Keratinocyte (primary cell): ENCODE results near the gene CEP152. TPM values are rescaled to one million over a fixed set of nuclear protein-coding genes. Genes with fewer than 3 reads are reported as not detected.

Experiments
- DNase-seq: peaks from one replicate; pipeline ENCODE4 v3.0.0-alpha.2; 2011; ENCODE audit warnings: low read depth, missing footprints, low spot score
- FAIRE-seq: peaks from 2 replicates; lab custom pipeline; 2011; peaks lifted over from hg19 to GRCh38; lab: Jason Lieb, UNC
- H2AFZ ChIP-seq: 2 replicates; pipeline ENCODE4 v1.6.0; 2012; ENCODE audit warnings: low read length, control low read depth, inconsistent platforms; ENCODE audit not compliant: control insufficient read depth
- H3K27ac ChIP-seq: 2 replicates; pipeline ENCODE4 v1.5.1; 2011; ENCODE audit warnings: low read length; ENCODE audit not compliant: control insufficient read depth, insufficient read depth
- H3K27me3 ChIP-seq: 3 replicates; pipeline ENCODE4 v1.6.0; 2011; ENCODE audit warnings: low read length; ENCODE audit not compliant: control insufficient read depth, insufficient read depth; ENCODE audit errors: extremely low read depth
- H3K36me3 ChIP-seq, 2 experiments: 2 replicates in 1 of 2; 3 replicates in 1 of 2; pipeline ENCODE4 v1.5.1; 2011; ENCODE audit warnings: low read length in 2 of 2, mild to moderate bottlenecking in 1 of 2; ENCODE audit not compliant: control insufficient read depth in 2 of 2, insufficient read depth in 2 of 2; ENCODE audit errors: extremely low read depth in 1 of 2
- H3K4me1 ChIP-seq: 3 replicates; pipeline ENCODE4 v1.5.1; 2011; ENCODE audit warnings: low read length; ENCODE audit not compliant: control insufficient read depth, insufficient read depth; ENCODE audit errors: extremely low read depth
- H3K4me2 ChIP-seq: 3 replicates; pipeline ENCODE4 v1.6.0; 2011; ENCODE audit warnings: low read depth, low read length; ENCODE audit not compliant: control insufficient read depth, insufficient read depth; ENCODE audit errors: extremely low read depth
- H3K4me3 ChIP-seq, 3 experiments: fragments of 200-600 bp in 1 of 3; sonication (generic) in 1 of 3; 2 replicates in 2 of 3; 3 replicates in 1 of 3; pipeline ENCODE4 v1.5.1; 2011 to 2016; ENCODE audit warnings: low read length in 3 of 3, mild to moderate bottlenecking in 3 of 3, control low read depth in 2 of 3, inconsistent platforms in 1 of 3, low read depth in 1 of 3, mixed read lengths in 1 of 3, mixed run types in 1 of 3, moderate library complexity in 1 of 3; ENCODE audit not compliant: control insufficient read depth in 2 of 3, insufficient read depth in 2 of 3; ENCODE audit errors: extremely low read depth in 1 of 3
- H3K79me2 ChIP-seq: 2 replicates; pipeline ENCODE4 v1.6.0; 2012; ENCODE audit warnings: low read length; ENCODE audit not compliant: control insufficient read depth, insufficient read depth
- H3K9ac ChIP-seq: 3 replicates; pipeline ENCODE4 v1.6.0; 2011; ENCODE audit warnings: low read length; ENCODE audit not compliant: control insufficient read depth, insufficient read depth; ENCODE audit errors: extremely low read depth
- H3K9me1 ChIP-seq: 3 replicates; pipeline ENCODE4 v1.6.0; 2011; ENCODE audit warnings: low read length; ENCODE audit not compliant: control insufficient read depth, insufficient read depth; ENCODE audit errors: extremely low read depth
- H3K9me3 ChIP-seq: 2 replicates; pipeline ENCODE4 v1.5.1; 2012; ENCODE audit warnings: low read depth, low read length; ENCODE audit not compliant: control insufficient read depth
- H4K20me1 ChIP-seq: 3 replicates; pipeline ENCODE4 v1.6.0; 2011; ENCODE audit warnings: low read length; ENCODE audit not compliant: control insufficient read depth, insufficient read depth; ENCODE audit errors: extremely low read depth
- EZH2 ChIP-seq: IDR thresholded peaks from one replicate; pipeline ENCODE4 v1.6.1; 2012; ENCODE audit warnings: inconsistent platforms, mild to moderate bottlenecking, low read length, moderate library complexity
- dilution Hi-C: fragments of 300-500 bp; cut with MboI; formaldehyde crosslinking; loops from one replicate; pipeline ENCODE4 v1.7.0; 2020; ENCODE audit warnings: low sequenced_read_pairs; ENCODE audit not compliant: extremely low pct_ligation_motif_present
- polyA plus RNA-seq, 5 experiments: library from polyadenylated mRNA; depleted of rRNA in 3 of 5; stranded (reverse) in 3 of 5; stranded (forward) in 1 of 5; unstranded in 1 of 5; fragments of >200 nt; gene quantifications; 1 replicate in 1 of 5; 2 replicates in 3 of 5; 3 replicates in 1 of 5; pipeline versions ENCODE4 v1.2.1 to v1.2.3, GENCODE V29; 2011 to 2012; ENCODE audit warnings: missing spikeins in 2 of 5, low read depth in 1 of 5, low replicate concordance in 1 of 5
- TF ChIP-seq, protein P1 (sequence below), 3 experiments: IDR thresholded peaks in 1 of 3; conservative IDR thresholded peaks in 1 of 3; optimal IDR thresholded peaks in 1 of 3; 2 replicates in 2 of 3; 3 replicates in 1 of 3; pipeline versions ENCODE3 to v1.5.1; 2011; ENCODE audit warnings: low read length in 3 of 3, mild to moderate bottlenecking in 3 of 3, moderate library complexity in 2 of 3, control low read depth in 1 of 3, inconsistent platforms in 1 of 3; ENCODE audit not compliant: insufficient read depth in 2 of 3; ENCODE audit errors: extremely low read depth in 1 of 3

CEP152 gene
- polyA plus RNA-seq, 1 donor (not counting 4 experiments of a cell fraction or from before 2014, with no cell fraction given), result 4.0 TPM

DNA sequence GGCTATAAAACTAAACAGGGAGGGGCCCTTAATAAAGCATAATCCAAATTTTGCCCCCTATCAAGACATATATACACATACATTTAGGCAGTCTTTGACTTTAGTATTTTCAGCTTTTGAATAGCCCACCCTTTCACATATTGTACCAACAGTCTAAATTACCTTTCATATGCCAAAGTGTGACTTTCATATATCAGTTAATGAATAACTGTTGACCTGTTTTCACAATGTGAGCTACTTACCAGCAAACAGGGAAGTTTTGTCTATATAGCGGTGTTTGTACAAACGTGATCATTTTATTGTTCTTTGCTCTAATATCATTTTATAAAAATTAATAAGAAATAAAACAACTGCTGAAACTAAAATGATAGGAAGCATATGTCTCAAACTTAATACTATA, 28.0 kb downstream of the CEP152 start:
- Histone ChIP-seq H3K9ac (no peak overlapping the region), H3K9me3 (no peaks in the 10 kb centered on the region), H3K27me3 (no peaks in the 10 kb centered on the region), H3K9me1 (no peaks in the 10 kb centered on the region), H3K79me2 (no peaks in the 10 kb centered on the region), H3K4me1 (no peaks in the 10 kb centered on the region), H2AFZ (no peak overlapping the region), H3K4me3 (no peak overlapping the region), H4K20me1 (no peaks in the 10 kb centered on the region), H3K4me2 (no peak overlapping the region), H3K36me3 (peaks cover 0 to 8% of the 10 kb centered on the region in 2 experiments), H3K27ac (no peak overlapping the region)
- no peak for DNase-seq
- FAIRE-seq, result no peak
- TF ChIP-seq, protein P1, sequence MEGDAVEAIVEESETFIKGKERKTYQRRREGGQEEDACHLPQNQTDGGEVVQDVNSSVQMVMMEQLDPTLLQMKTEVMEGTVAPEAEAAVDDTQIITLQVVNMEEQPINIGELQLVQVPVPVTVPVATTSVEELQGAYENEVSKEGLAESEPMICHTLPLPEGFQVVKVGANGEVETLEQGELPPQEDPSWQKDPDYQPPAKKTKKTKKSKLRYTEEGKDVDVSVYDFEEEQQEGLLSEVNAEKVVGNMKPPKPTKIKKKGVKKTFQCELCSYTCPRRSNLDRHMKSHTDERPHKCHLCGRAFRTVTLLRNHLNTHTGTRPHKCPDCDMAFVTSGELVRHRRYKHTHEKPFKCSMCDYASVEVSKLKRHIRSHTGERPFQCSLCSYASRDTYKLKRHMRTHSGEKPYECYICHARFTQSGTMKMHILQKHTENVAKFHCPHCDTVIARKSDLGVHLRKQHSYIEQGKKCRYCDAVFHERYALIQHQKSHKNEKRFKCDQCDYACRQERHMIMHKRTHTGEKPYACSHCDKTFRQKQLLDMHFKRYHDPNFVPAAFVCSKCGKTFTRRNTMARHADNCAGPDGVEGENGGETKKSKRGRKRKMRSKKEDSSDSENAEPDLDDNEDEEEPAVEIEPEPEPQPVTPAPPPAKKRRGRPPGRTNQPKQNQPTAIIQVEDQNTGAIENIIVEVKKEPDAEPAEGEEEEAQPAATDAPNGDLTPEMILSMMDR (optimal IDR thresholded peaks at IDR 0.05 in 1 of 3, IDR thresholded peaks at IDR 0.05 in 1 of 3, conservative IDR thresholded peaks at IDR 0.05 in 1 of 3; ENCODE audit: extremely low read depth in 1 of 3, insufficient read depth in 2 of 3, low read length in 3 of 3), result no peak
- dilution Hi-C loops, result no loop called here

DNA sequence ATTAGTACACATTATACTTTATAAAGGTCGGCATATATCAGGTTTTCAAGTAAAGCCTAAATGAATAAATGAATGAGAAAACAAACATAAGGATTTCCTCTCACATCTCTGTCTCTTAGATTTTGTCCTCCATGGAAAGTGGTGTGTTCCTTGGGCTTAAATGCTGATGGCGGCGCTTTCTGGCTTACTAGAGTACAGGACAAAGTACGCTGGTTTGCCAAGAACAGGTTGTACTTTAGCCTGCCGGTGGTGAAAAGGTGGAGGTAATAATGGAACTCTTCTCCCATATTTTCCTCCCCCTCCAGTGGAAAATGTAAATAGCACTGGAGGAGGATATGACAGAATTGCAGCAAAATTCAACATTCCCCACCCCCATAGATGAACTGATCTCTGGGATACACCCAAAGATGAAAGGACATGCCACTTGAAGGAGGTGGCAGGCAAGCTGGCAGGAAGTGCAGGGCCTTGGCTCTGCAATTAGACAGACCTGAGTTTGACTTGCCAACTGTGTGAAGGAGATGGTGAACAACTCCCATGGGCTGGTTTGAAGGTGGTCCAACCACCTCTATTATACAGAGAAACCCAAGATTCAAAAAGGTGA, 29.3 kb downstream of the CEP152 start:
- dilution Hi-C loops, result no loop called here
- Histone ChIP-seq H2AFZ (no peak overlapping the region), H3K9me1 (no peaks in the 10 kb centered on the region), H3K9ac (no peak overlapping the region), H4K20me1 (no peaks in the 10 kb centered on the region), H3K27me3 (no peaks in the 10 kb centered on the region), H3K4me3 (no peak overlapping the region), H3K9me3 (no peaks in the 10 kb centered on the region), H3K4me2 (no peak overlapping the region), H3K36me3 (peaks cover 0 to 8% of the 10 kb centered on the region in 2 experiments), H3K79me2 (no peaks in the 10 kb centered on the region), H3K4me1 (no peaks in the 10 kb centered on the region), H3K27ac (no peak overlapping the region)
- TF ChIP-seq, protein P1 (optimal IDR thresholded peaks at IDR 0.05 in 1 of 3, IDR thresholded peaks at IDR 0.05 in 1 of 3, conservative IDR thresholded peaks at IDR 0.05 in 1 of 3; ENCODE audit: extremely low read depth in 1 of 3, insufficient read depth in 2 of 3, low read length in 3 of 3), result no peak
- TF ChIP-seq EZH2, result no peak
- no peak for DNase-seq
- no peak for FAIRE-seq
